Measurements from ENCODE around the gene KLF15.

GRCh38 chr3:126313166-126313565 is 44.0 kb downstream of the KLF15 start:
- TF ChIP-seq ATF2 (tag by site-specific recombination; IDR thresholded peaks at IDR 0.05; ENCODE audit: low read depth) (no peak), ZNF140 (tag by site-specific recombination; IDR thresholded peaks at IDR 0.05) (no peak), CTCF (tag by site-specific recombination; IDR thresholded peaks at IDR 0.05) (no peak), KLF17 (tag by site-specific recombination; IDR thresholded peaks at IDR 0.05) (no peak)
